ENCODE data around the gene RNF125.

Gene RNF125

GRCh38 chr18:32067375-32068167 lies 48.9 kb downstream of the RNF125 start:
- DNase-seq (ENCODE audit: low read depth), result no peak
- no peak for TF ChIP-seq CTCF (IDR thresholded peaks at IDR 0.05; ENCODE audit: low read depth, low read length, missing control alignments)
- no peak overlapping the region for H3K4me3 ChIP-seq (ENCODE audit: low read depth, low read length)
- in situ Hi-C loops (cut with HindIII; ENCODE audit: low sequenced_read_pairs), result no loop called here

GRCh38 chr18:32072321-32072720 lies 53.7 kb downstream of the RNF125 start:
- DNase-seq (ENCODE audit: low read depth), result no peak
- peak; percentile 51 for TF ChIP-seq CTCF (IDR thresholded peaks at IDR 0.05; ENCODE audit: low read depth, low read length, missing control alignments)
- in situ Hi-C loops (cut with HindIII; ENCODE audit: low sequenced_read_pairs), result no loop called here
- no peak overlapping the region for H3K4me3 ChIP-seq (ENCODE audit: low read depth, low read length)

DNA sequence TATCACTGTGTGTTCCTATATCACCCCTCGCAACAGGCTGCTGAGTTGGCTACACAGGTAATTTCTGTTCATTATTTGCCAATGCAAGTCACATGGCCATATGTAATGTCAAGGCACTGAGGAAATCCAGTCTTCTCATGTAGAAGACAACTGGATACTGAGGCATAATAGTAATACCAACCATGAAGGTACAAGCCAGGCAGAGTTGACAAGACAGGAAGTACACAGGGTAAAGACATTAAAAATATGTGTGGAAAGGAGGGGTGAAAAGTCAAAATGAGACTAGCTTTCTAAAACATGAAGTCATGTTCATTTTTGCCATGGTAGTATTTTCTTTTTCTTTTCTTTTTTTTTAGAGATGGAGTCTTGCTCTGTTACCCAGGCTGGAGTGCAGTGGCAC lies 55.6 kb downstream of the RNF125 start:
- TF ChIP-seq CTCF (IDR thresholded peaks at IDR 0.05; ENCODE audit: low read depth, low read length, missing control alignments), result no peak
- DNase-seq (ENCODE audit: low read depth), result no peak
- H3K4me3 ChIP-seq (ENCODE audit: low read depth, low read length), result no peak overlapping the region
- in situ Hi-C loops (cut with HindIII; ENCODE audit: low sequenced_read_pairs), result no loop called here

DNA sequence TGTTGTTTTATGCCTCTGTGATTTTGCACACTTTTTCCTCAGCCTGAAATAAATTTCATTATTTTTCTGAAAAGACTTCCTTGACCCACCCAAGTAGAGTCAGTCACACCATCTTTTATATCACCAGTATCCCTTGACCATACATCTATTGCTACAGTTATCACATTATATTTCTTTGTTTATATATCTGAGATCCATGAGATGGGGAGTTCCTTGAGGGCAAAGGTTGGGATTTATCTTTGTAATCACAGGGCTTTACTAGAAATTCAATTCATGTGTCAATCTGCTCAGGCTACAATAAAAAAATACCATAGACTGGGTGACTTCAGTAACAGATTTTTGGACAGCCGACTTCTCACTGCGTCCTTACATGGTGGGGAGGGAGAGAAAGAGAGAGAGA lies 60.2 kb downstream of the RNF125 start:
- in situ Hi-C loops (cut with HindIII; ENCODE audit: low sequenced_read_pairs), result no loop called here
- no peak overlapping the region for H3K4me3 ChIP-seq (ENCODE audit: low read depth, low read length)
- DNase-seq (ENCODE audit: low read depth), result no peak
- no peak for TF ChIP-seq CTCF (IDR thresholded peaks at IDR 0.05; ENCODE audit: low read depth, low read length, missing control alignments)

GRCh38 chr18:32081881-32082280 lies 63.3 kb downstream of the RNF125 start:
- peak; percentile 39 for DNase-seq (ENCODE audit: low read depth)
- no peak for TF ChIP-seq CTCF (IDR thresholded peaks at IDR 0.05; ENCODE audit: low read depth, low read length, missing control alignments)
- H3K4me3 ChIP-seq (ENCODE audit: low read depth, low read length), result no peak overlapping the region
- in situ Hi-C loops (cut with HindIII; ENCODE audit: low sequenced_read_pairs), result no loop called here

DNA sequence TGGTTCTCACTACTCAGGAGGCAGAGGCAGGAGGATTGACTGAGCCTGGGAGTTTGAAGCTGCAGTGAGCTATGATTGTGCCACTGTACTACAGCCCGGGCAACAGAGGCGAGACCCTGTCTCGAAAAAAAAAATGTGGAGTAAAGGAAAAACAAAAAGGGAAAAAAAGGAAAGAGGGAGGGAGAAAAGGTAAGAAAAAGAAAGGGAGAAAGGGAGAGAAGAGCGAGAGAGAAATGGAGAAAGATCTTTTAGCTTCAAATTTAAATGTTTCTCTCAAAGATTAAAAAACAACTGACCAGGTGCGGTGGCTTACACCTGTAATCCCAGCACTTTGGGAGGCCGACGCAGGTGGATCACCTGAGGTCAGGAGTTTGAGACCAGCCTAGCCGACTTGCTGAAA lies 65.2 kb downstream of the RNF125 start:
- no peak overlapping the region for H3K4me3 ChIP-seq (ENCODE audit: low read depth, low read length)
- in situ Hi-C loops (cut with HindIII; ENCODE audit: low sequenced_read_pairs), result no loop called here
- no peak for DNase-seq (ENCODE audit: low read depth)
- TF ChIP-seq CTCF (IDR thresholded peaks at IDR 0.05; ENCODE audit: low read depth, low read length, missing control alignments), result no peak
